IMR-90 (cell line): Measurements from ENCODE around the gene BMP8B. TPM values are rescaled to one million over a fixed set of nuclear protein-coding genes. Genes with fewer than 3 reads are reported as not detected.

ENCODE experiments used
- ATAC-seq: fragments of 200-7000 bp; cut with Tn5 transposase; 2 replicates; pipeline ENCODE4 v1.9.1; 2020; ENCODE audit warnings: low read depth, mild to moderate bottlenecking, moderate library complexity
- BruUV-seq: library from RNA; stranded (reverse); fragments of 400-500 nt; replicated peaks from 2 replicates; lab custom pipeline; 2021; lab: Mats Ljungman, UMichigan
- CTCF ChIA-PET: fragments of 300-600 bp; formaldehyde crosslinking; extraction: SDS; loops from one replicate; lab custom pipeline; 2021; ENCODE audit warnings: antibody characterized with exemption; lab: Yijun Ruan, JAX
- POLR2A ChIA-PET: fragments of 300-600 bp; sonication (Branson Sonifier 250); formaldehyde crosslinking; loops from one replicate; lab custom pipeline; 2022; ENCODE audit warnings: antibody characterized with exemption; ENCODE audit not compliant: unreplicated experiment; lab: Charles Lee
- DNase-seq: peaks from one replicate; pipeline ENCODE4 v3.0.0; 2013
- H2AFZ ChIP-seq: replicated peaks from 2 replicates; pipeline ENCODE3; 2013; ENCODE audit warnings: low read length, mild to moderate bottlenecking; ENCODE audit not compliant: poor library complexity
- H2AK5ac ChIP-seq: 2 replicates; pipeline ENCODE4 v1.6.1; 2013; ENCODE audit warnings: low read depth, low read length, inconsistent platforms
- H2AK9ac ChIP-seq: replicated peaks from 2 replicates; pipeline ENCODE3; 2013; ENCODE audit warnings: mild to moderate bottlenecking, low read depth, low read length, moderate library complexity; ENCODE audit not compliant: poor library complexity
- H2BK120ac ChIP-seq: 2 replicates; pipeline ENCODE4 v1.6.1; 2013; ENCODE audit warnings: low read depth, low read length, inconsistent platforms
- H2BK15ac ChIP-seq: 3 replicates; pipeline ENCODE4 v1.6.1; 2013; ENCODE audit warnings: low read depth, low read length, inconsistent platforms
- H2BK20ac ChIP-seq: 2 replicates; pipeline ENCODE4 v1.6.1; 2013; ENCODE audit warnings: low read depth, mild to moderate bottlenecking, inconsistent platforms, low read length, moderate library complexity
- H2BK5ac ChIP-seq: 2 replicates; pipeline ENCODE4 v1.6.1; 2013; ENCODE audit warnings: mild to moderate bottlenecking, low read depth, low read length, inconsistent platforms; ENCODE audit not compliant: poor library complexity, severe bottlenecking
- H3K14ac ChIP-seq: replicated peaks from 2 replicates; pipeline ENCODE4 v1.6.1; 2013; ENCODE audit warnings: low read depth, low read length, inconsistent platforms
- H3K18ac ChIP-seq: 2 replicates; pipeline ENCODE4 v1.6.1; 2013; ENCODE audit warnings: low read depth, low read length, control low read depth
- H3K23ac ChIP-seq: 2 replicates; pipeline ENCODE4 v1.6.1; 2013; ENCODE audit warnings: low read depth, low read length, inconsistent platforms
- H3K27ac ChIP-seq: 2 replicates; pipeline ENCODE4 v1.5.1; 2013; ENCODE audit warnings: mild to moderate bottlenecking, control low read depth, low read length; ENCODE audit not compliant: insufficient read depth
- H3K27me3 ChIP-seq: 2 replicates; pipeline ENCODE4 v1.6.1; 2013; ENCODE audit warnings: low read length; ENCODE audit not compliant: control insufficient read depth, insufficient read depth
- H3K36me3 ChIP-seq: 2 replicates; pipeline ENCODE4 v1.6.1; 2013; ENCODE audit warnings: low read length, mixed read lengths; ENCODE audit not compliant: control insufficient read depth, insufficient read depth
- H3K4ac ChIP-seq: 2 replicates; pipeline ENCODE4 v1.6.1; 2013; ENCODE audit warnings: low read depth, low read length, inconsistent platforms
- H3K4me1 ChIP-seq: 2 replicates; pipeline ENCODE4 v1.6.1; 2013; ENCODE audit warnings: low read length, mixed read lengths; ENCODE audit not compliant: control insufficient read depth, insufficient read depth
- H3K4me2 ChIP-seq: 2 replicates; pipeline ENCODE4 v1.6.1; 2013; ENCODE audit warnings: low read depth, mild to moderate bottlenecking, control low read depth, low read length, moderate library complexity
- H3K4me3 ChIP-seq: 2 replicates; pipeline ENCODE4 v1.5.1; 2013; ENCODE audit warnings: low read depth, mild to moderate bottlenecking, control low read depth, low read length, moderate library complexity; ENCODE audit not compliant: insufficient read depth
- H3K56ac ChIP-seq: 2 replicates; pipeline ENCODE4 v1.6.1; 2013; ENCODE audit warnings: low read length, inconsistent platforms; ENCODE audit not compliant: insufficient read depth; ENCODE audit errors: extremely low read depth
- H3K79me1 ChIP-seq, 2 experiments: 2 replicates each; pipeline ENCODE4 v1.6.1; 2013; ENCODE audit warnings: low read length in 2 of 2, inconsistent platforms in 1 of 2, low read depth in 1 of 2
- H3K9ac ChIP-seq: 2 replicates; pipeline ENCODE4 v1.6.1; 2013; ENCODE audit warnings: low read depth, low read length, control low read depth
- H3K9me1 ChIP-seq: 2 replicates; pipeline ENCODE4 v1.6.1; 2013; ENCODE audit warnings: low read length, inconsistent platforms; ENCODE audit not compliant: insufficient read depth
- H3K9me3 ChIP-seq: 2 replicates; pipeline ENCODE4 v1.6.1; 2013; ENCODE audit warnings: low read length; ENCODE audit not compliant: control insufficient read depth, insufficient read depth
- H4K20me1 ChIP-seq: 2 replicates; pipeline ENCODE4 v1.6.1; 2013; ENCODE audit warnings: low read length, inconsistent platforms; ENCODE audit not compliant: insufficient read depth
- H4K5ac ChIP-seq: 2 replicates; pipeline ENCODE4 v1.6.1; 2013; ENCODE audit warnings: mild to moderate bottlenecking, low read depth, low read length, control low read depth
- H4K8ac ChIP-seq, 2 experiments: 2 replicates each; pipeline ENCODE4 v1.6.1; 2013; ENCODE audit warnings: low read depth in 2 of 2, low read length in 2 of 2, control low read depth in 1 of 2, inconsistent platforms in 1 of 2
- H4K91ac ChIP-seq: 2 replicates; pipeline ENCODE4 v1.6.1; 2013; ENCODE audit warnings: low read depth, low read length, inconsistent platforms; ENCODE audit not compliant: insufficient read depth
- BHLHE40 ChIP-seq: fragments of 150-350 bp; IDR thresholded peaks from 2 replicates; pipeline ENCODE4 v1.6.1; 2016; ENCODE audit warnings: mild to moderate bottlenecking, low read depth, low read length
- CEBPB ChIP-seq: IDR thresholded peaks from 2 replicates; pipeline ENCODE4 v1.6.1; 2012; ENCODE audit warnings: low read depth, low read length, improper control_type of control experiment
- CHD1 ChIP-seq: IDR thresholded peaks from 2 replicates; pipeline ENCODE4 v1.6.1; 2012; ENCODE audit warnings: low read depth, low read length, improper control_type of control experiment
- CTCF ChIP-seq: conservative IDR thresholded peaks from 2 replicates; pipeline ENCODE4 v1.5.1; 2012; ENCODE audit warnings: mild to moderate bottlenecking, low read depth, low read length, improper control_type of control experiment
- ELK1 ChIP-seq: fragments of 150-350 bp; IDR thresholded peaks from 2 replicates; pipeline ENCODE4 v1.6.1; 2016; ENCODE audit warnings: low read depth, mild to moderate bottlenecking, low read length, moderate library complexity, borderline replicate concordance
- MAFK ChIP-seq: IDR thresholded peaks from 2 replicates; pipeline ENCODE4 v1.6.1; 2012; ENCODE audit warnings: low read depth, low read length, improper control_type of control experiment
- MAZ ChIP-seq: IDR thresholded peaks from 2 replicates; pipeline ENCODE4 v1.6.1; 2012; ENCODE audit warnings: low read depth, mild to moderate bottlenecking, low read length, improper control_type of control experiment, moderate library complexity, borderline replicate concordance
- MXI1 ChIP-seq: IDR thresholded peaks from 2 replicates; pipeline ENCODE4 v1.6.1; 2012; ENCODE audit warnings: low read depth, mild to moderate bottlenecking, low read length, moderate library complexity, borderline replicate concordance
- NFE2L2 ChIP-seq: fragments of 150-350 bp; IDR thresholded peaks from 2 replicates; pipeline ENCODE4 v1.6.1; 2016; ENCODE audit warnings: low read depth, mild to moderate bottlenecking, low read length
- POLR2A ChIP-seq: IDR thresholded peaks from 2 replicates; pipeline ENCODE4 v1.6.1; 2012; ENCODE audit warnings: mild to moderate bottlenecking, low read depth, low read length
- RCOR1 ChIP-seq: IDR thresholded peaks from 2 replicates; pipeline ENCODE4 v1.6.1; 2012; ENCODE audit warnings: mild to moderate bottlenecking, low read length, improper control_type of control experiment; ENCODE audit not compliant: insufficient replicate concordance
- RFX5 ChIP-seq: IDR thresholded peaks from 2 replicates; pipeline ENCODE4 v1.8.0; 2012; ENCODE audit warnings: low read depth, mild to moderate bottlenecking, low read length, moderate library complexity
- SMC3 ChIP-seq: fragments of 150-350 bp; IDR thresholded peaks from 2 replicates; pipeline ENCODE4 v1.6.1; 2016; ENCODE audit warnings: low read depth, mild to moderate bottlenecking, antibody characterized with exemption, low read length, moderate library complexity
- USF2 ChIP-seq: fragments of 150-350 bp; IDR thresholded peaks from 2 replicates; pipeline ENCODE4 v1.6.1; 2017; ENCODE audit warnings: mild to moderate bottlenecking, antibody characterized with exemption, low read length, low read depth
- whole genome bisulfite sequencing, 2 experiments: methylation state at CpG; one replicate each; pipeline versions ENCODE4 v1.1.5 to v1.1.7; 2013; ENCODE audit warnings: missing lambda C conversion rate in 2 of 2; ENCODE audit not compliant: insufficient read length in 1 of 2; ENCODE audit errors: extremely low coverage in 2 of 2; 5-methylcytosine and 5-hydroxymethylcytosine counted together
- dilution Hi-C: fragments of 300-500 bp; cut with HindIII; formaldehyde crosslinking; loops from one replicate; pipeline ENCODE4 v1.14.3; 2018; ENCODE audit warnings: low sequenced_read_pairs; ENCODE audit not compliant: unreplicated experiment
- in situ Hi-C: fragments of 300-500 bp; cut with MboI; formaldehyde crosslinking; loops from 3 replicates; pipeline ENCODE4 v1.14.3; 2019; ENCODE audit warnings: low sequenced_read_pairs, inconsistent platforms, mixed read lengths
- intact Hi-C: fragments of 100-400 bp; cut with micrococcal nuclease; formaldehyde crosslinking; loops from 2 replicates; pipeline ENCODE4 v1.10.0; 2022
- polyA plus RNA-seq, 3 experiments: library from polyadenylated mRNA; depleted of rRNA; stranded (reverse); fragments of >200 nt; gene quantifications; 2 replicates each; pipeline ENCODE4 v1.2.3, GENCODE V29; 2012; ENCODE audit warnings: low replicate concordance in 1 of 3
- total RNA-seq: library from RNA; depleted of rRNA; stranded (reverse); fragments of >200 nt; gene quantifications from 2 replicates; pipeline ENCODE4 v1.2.3, GENCODE V29; 2012

BMP8B gene
- total and polyA plus RNA-seq, 2 of the 4 experiments (the other 2 are of a cell fraction) = not detected

GRCh38 chr1:39819091-39819812 lies 30.6 kb upstream of the BMP8B start:
- Histone ChIP-seq H3K4me2 (no peak overlapping the region), H3K56ac (no peak overlapping the region), H4K8ac (no peak overlapping the region), H3K27me3 (peaks cover 10% of the 10 kb centered on the region), H3K27ac (no peak overlapping the region), H3K36me3 (no peaks in the 10 kb centered on the region), H3K9me3 (no peaks in the 10 kb centered on the region), H2AFZ (no peak overlapping the region), H2BK15ac (no peak overlapping the region), H3K4me1 (no peaks in the 10 kb centered on the region), H3K4me3 (no peak overlapping the region), H3K18ac (no peak overlapping the region), H4K20me1 (0 out of 2 replicates have a peak, but pooled peaks cover 5% of the 10 kb centered on the region), H2AK5ac (no peak overlapping the region), H2BK120ac (no peak overlapping the region), H3K9me1 (no peaks in the 10 kb centered on the region), H3K23ac (no peak overlapping the region), H4K5ac (no peak overlapping the region), H2BK5ac (no peak overlapping the region), H2AK9ac (no peak overlapping the region), H2BK20ac (no peak overlapping the region), H3K4ac (no peak overlapping the region), H3K79me1 (no peaks in the 10 kb centered on the region), H4K91ac (no peak overlapping the region), H3K14ac (no peak overlapping the region), H3K9ac (no peak overlapping the region)
- ChIA-PET CTCF (interaction anchor here (1.0 to 1.4 kb wide), 2 partner anchors 83 to 213 kb away, joined by 3 to 4 read pairs; partner anchors contain the start of gene MYCL), POLR2A (no interaction called here)
- BruUV-seq = no TSS peak
- DNase-seq = no peak
- WGBS, 2 experiments = 88% methylated on average over 14 of the region's 22 CpGs; no CpG with 5 or more reads in 1 of the 2 experiments
- intact Hi-C loops (loop anchor here (5.0 kb wide), 1 partner anchor 518 kb away; no protein-coding TSS in a partner anchor), in situ Hi-C loops (loop anchor here (10.0 kb wide), 1 partner anchor 216 kb away; no protein-coding TSS in a partner anchor), dilution Hi-C loops (no loop called here)
- ATAC-seq = no peak
- TF ChIP-seq RCOR1 (no peak), BHLHE40 (no peak), CHD1 (no peak), NFE2L2 (no peak), MAZ (no peak), MXI1 (no peak), ELK1 (no peak), CTCF (no peak), RFX5 (no peak), MAFK (no peak), CEBPB (no peak), POLR2A (no peak), USF2 (no peak), SMC3 (no peak)
